Endothelial cell of umbilical vein (primary cell): ENCODE measurements around the gene DKK3. TPM values are rescaled to one million over a fixed set of nuclear protein-coding genes. Genes with fewer than 3 reads are reported as not detected.

ENCODE experiments used
- BruUV-seq: library from RNA; stranded (reverse); fragments of 400-500 nt; replicated peaks from 2 replicates; lab custom pipeline; 2021; lab: Mats Ljungman, UMichigan
- CTCF ChIA-PET: fragments of 300-600, 350-600 bp; sonication (Branson Sonifier 250); formaldehyde crosslinking; loops from one replicate; lab custom pipeline; 2021; ENCODE audit warnings: antibody characterized with exemption, inconsistent platforms; lab: Charles Lee
- POLR2A ChIA-PET: fragments of 300-600, 350-600 bp; sonication (Branson Sonifier 250); formaldehyde crosslinking; loops from one replicate; lab custom pipeline; 2021; ENCODE audit warnings: antibody characterized with exemption, inconsistent platforms; lab: Charles Lee
- DNase-seq: peaks from one replicate; pipeline ENCODE4 v3.0.0-alpha.2; 2011; ENCODE audit warnings: low read depth, low spot score
- FAIRE-seq: peaks from 2 replicates; lab custom pipeline; 2011; peaks lifted over from hg19 to GRCh38; lab: Jason Lieb, UNC
- H2AFZ ChIP-seq: 2 replicates; pipeline ENCODE4 v1.6.0; 2012; ENCODE audit warnings: low read depth, low read length, control low read depth, inconsistent platforms
- H3K27ac ChIP-seq: 2 replicates; pipeline ENCODE4 v1.5.1; 2011; ENCODE audit warnings: low read depth, mild to moderate bottlenecking, control low read depth, low read length, moderate library complexity; ENCODE audit not compliant: insufficient read depth
- H3K27me3 ChIP-seq, 2 experiments: 2 replicates each; pipeline versions ENCODE4 v1.6.0 to v1.6.1; 2011; ENCODE audit warnings: low read length in 2 of 2, mixed read lengths in 1 of 2; ENCODE audit not compliant: control insufficient read depth in 2 of 2, insufficient read depth in 2 of 2
- H3K36me3 ChIP-seq, 2 experiments: 2 replicates in 1 of 2; 3 replicates in 1 of 2; pipeline ENCODE4 v1.5.1; 2011; ENCODE audit warnings: low read length in 2 of 2, mild to moderate bottlenecking in 1 of 2, moderate library complexity in 1 of 2; ENCODE audit not compliant: control insufficient read depth in 2 of 2, insufficient read depth in 2 of 2; ENCODE audit errors: extremely low read depth in 1 of 2
- H3K4me1 ChIP-seq: 3 replicates; pipeline ENCODE4 v1.5.1; 2011; ENCODE audit warnings: mild to moderate bottlenecking, low read length; ENCODE audit not compliant: control insufficient read depth, insufficient read depth; ENCODE audit errors: extremely low read depth
- H3K4me2 ChIP-seq: 2 replicates; pipeline ENCODE4 v1.6.1; 2011; ENCODE audit warnings: low read length, control low read depth, mixed read lengths; ENCODE audit not compliant: insufficient read depth
- H3K4me3 ChIP-seq, 3 experiments: fragments of 200-600 bp in 1 of 3; sonication (generic), shearing (Covaris generic) in 1 of 3; replicated peaks in 1 of 3; 2 replicates each; pipeline ENCODE4 v1.5.1; 2011 to 2016; ENCODE audit warnings: control low read depth in 3 of 3, low read length in 3 of 3, mild to moderate bottlenecking in 2 of 3, inconsistent platforms in 1 of 3, low read depth in 1 of 3, moderate library complexity in 1 of 3; ENCODE audit not compliant: insufficient read depth in 1 of 3
- H3K79me2 ChIP-seq: 2 replicates; pipeline ENCODE4 v1.6.0; 2012; ENCODE audit warnings: low read length, inconsistent platforms; ENCODE audit not compliant: control insufficient read depth, insufficient read depth
- H3K9ac ChIP-seq: replicated peaks from 2 replicates; pipeline ENCODE3; 2011; ENCODE audit warnings: low read length, control low read depth; ENCODE audit not compliant: insufficient read depth; ENCODE audit errors: extremely low read depth
- H3K9me1 ChIP-seq: replicated peaks from 3 replicates; pipeline ENCODE4 v1.6.0; 2011; ENCODE audit warnings: mild to moderate bottlenecking, low read length; ENCODE audit not compliant: control insufficient read depth, insufficient read depth; ENCODE audit errors: extremely low read depth
- H3K9me3 ChIP-seq: replicated peaks from 2 replicates; pipeline ENCODE4 v1.5.1; 2012; ENCODE audit warnings: low read length, inconsistent platforms; ENCODE audit not compliant: control insufficient read depth, insufficient read depth
- H4K20me1 ChIP-seq: replicated peaks from 2 replicates; pipeline ENCODE3; 2011; ENCODE audit warnings: mild to moderate bottlenecking, low read length; ENCODE audit not compliant: control insufficient read depth, insufficient read depth; ENCODE audit errors: extremely low read depth
- CTCF ChIP-seq, 2 donors: IDR thresholded peaks; 1 replicate in 1 of 2; 2 replicates in 1 of 2; pipeline ENCODE4 v1.5.1; 2011; ENCODE audit warnings: low read length in 2 of 2, mild to moderate bottlenecking in 2 of 2, moderate library complexity in 2 of 2, control low read depth in 1 of 2, inconsistent platforms in 1 of 2, low read depth in 1 of 2; ENCODE audit not compliant: insufficient read depth in 1 of 2; ENCODE audit errors: extremely low read depth in 1 of 2
- EZH2 ChIP-seq: IDR thresholded peaks from 2 replicates; pipeline ENCODE4 v1.6.1; 2012; ENCODE audit warnings: borderline replicate concordance, low read depth, mild to moderate bottlenecking, moderate library complexity, low read length, inconsistent platforms; ENCODE audit not compliant: severe bottlenecking
- FOS ChIP-seq: IDR thresholded peaks from 2 replicates; pipeline ENCODE4 v1.6.1; 2011; ENCODE audit warnings: mild to moderate bottlenecking, low read length, moderate library complexity, borderline replicate concordance; ENCODE audit not compliant: insufficient read depth
- GATA2 ChIP-seq: IDR thresholded peaks from 2 replicates; pipeline ENCODE4 v1.7.0; 2011; ENCODE audit warnings: low read depth, mild to moderate bottlenecking, moderate library complexity, mixed read lengths, low read length; ENCODE audit not compliant: insufficient read length, insufficient read depth
- JUN ChIP-seq: IDR thresholded peaks from 2 replicates; pipeline ENCODE4 v1.6.1; 2011; ENCODE audit warnings: borderline replicate concordance, low read depth; ENCODE audit not compliant: insufficient read length, insufficient read depth
- MAX ChIP-seq: IDR thresholded peaks from 2 replicates; pipeline ENCODE4 v1.6.1; 2011; ENCODE audit not compliant: insufficient read depth, insufficient read length
- MYC ChIP-seq: IDR thresholded peaks from one replicate; pipeline ENCODE4 v1.6.1; 2011; ENCODE audit warnings: mild to moderate bottlenecking, low read depth, low read length
- POLR2A ChIP-seq: IDR thresholded peaks from 2 replicates; pipeline ENCODE4 v1.6.1; 2012; ENCODE audit warnings: low read depth, mild to moderate bottlenecking, control low read depth, low read length
- POLR2AphosphoS5 ChIP-seq: IDR thresholded peaks from 2 replicates; pipeline ENCODE4 v1.6.1; 2012; ENCODE audit warnings: low read depth, mild to moderate bottlenecking, control low read depth, low read length, moderate library complexity; ENCODE audit not compliant: insufficient read depth
- dilution Hi-C: fragments of 300-500 bp; cut with MboI; formaldehyde crosslinking; loops from one replicate; pipeline ENCODE4 v1.15.0; 2019; ENCODE audit warnings: low sequenced_read_pairs; ENCODE audit not compliant: extremely low pct_ligation_motif_present
- intact Hi-C: fragments of 100-400 bp; cut with micrococcal nuclease; formaldehyde crosslinking; loops from one replicate; pipeline ENCODE4 v1.10.0; 2022
- polyA plus RNA-seq, 4 experiments: library from polyadenylated mRNA; depleted of rRNA in 3 of 4; stranded (reverse) in 3 of 4; unstranded in 1 of 4; fragments of >200 nt; gene quantifications; 2 replicates each; pipeline versions ENCODE4 v1.2.1 to v1.2.3, GENCODE V29; 2011 to 2012; ENCODE audit warnings: missing spikeins in 1 of 4
- total RNA-seq: library from RNA; stranded (reverse); gene quantifications from 2 replicates; pipeline ENCODE4 v1.2.3, GENCODE V29; 2021

The DKK3 gene
- total and polyA plus RNA-seq, 2 donors (not counting 3 experiments of a cell fraction or from before 2014, with no cell fraction given), result 131 to 335 TPM

- Histone ChIP-seq H3K36me3 (no peaks in the 10 kb centered on the region), H2AFZ (no peak overlapping the region), H3K27me3 (no peaks in the 10 kb centered on the region), H3K79me2 (no peaks in the 10 kb centered on the region), H3K9ac (no peak overlapping the region), H3K4me3 (no peak overlapping the region), H3K9me1 (no peaks in the 10 kb centered on the region), H3K27ac (no peak overlapping the region), H3K4me1 (peaks cover 8% of the 10 kb centered on the region), H3K9me3 (no peaks in the 10 kb centered on the region), H4K20me1 (no peaks in the 10 kb centered on the region), H3K4me2 (no peak overlapping the region)
- intact Hi-C loops (no loop called here), dilution Hi-C loops (no loop called here)
- ChIA-PET POLR2A (no interaction called here), CTCF (no interaction called here)
- no peak for TF ChIP-seq MAX
- TF ChIP-seq GATA2, result no peak
- TF ChIP-seq CTCF (IDR thresholded peaks at IDR 0.05; ENCODE audit: extremely low read depth in 1 of 2, insufficient read depth in 1 of 2, low read depth in 1 of 2, low read length in 2 of 2), result no peak
- no peak for TF ChIP-seq JUN
- no peak for TF ChIP-seq POLR2A
- no peak for TF ChIP-seq MYC
- no peak for TF ChIP-seq POLR2AphosphoS5
- TF ChIP-seq FOS, result no peak
- TF ChIP-seq EZH2, result no peak
- DNase-seq, result no peak
- no TSS peak for BruUV-seq
- no peak for FAIRE-seq
Measured at GRCh38 chr11:12023015-12023414, 14.6 kb upstream of the DKK3 start.
